OCI-LY7 (cell line): Measurements from ENCODE around the gene PRKN. TPM values are rescaled to one million over a fixed set of nuclear protein-coding genes. Genes with fewer than 3 reads are reported as not detected.

Experiments used
- BruUV-seq: library from RNA; stranded (reverse); fragments of 400-500 nt; replicated peaks from 2 replicates; lab custom pipeline; 2021; lab: Mats Ljungman, UMichigan
- CTCF ChIA-PET: fragments of 300-600 bp; sonication (Branson Sonifier 250); formaldehyde crosslinking; loops from one replicate; lab custom pipeline; 2022; ENCODE audit warnings: antibody characterized with exemption; ENCODE audit not compliant: unreplicated experiment; lab: Charles Lee
- POLR2A ChIA-PET: fragments of 300-600 bp; sonication (Branson Sonifier 250); formaldehyde crosslinking; loops from one replicate; lab custom pipeline; 2022; ENCODE audit warnings: antibody characterized with exemption; lab: Charles Lee
- DNase-seq: peaks from one replicate; pipeline ENCODE4 v3.0.0-alpha.2; 2015; ENCODE audit warnings: low spot score
- H2AFZ ChIP-seq: fragments of 200-600 bp; sonication (generic), shearing (Covaris generic); 2 replicates; pipeline ENCODE4 v1.6.1; 2014; ENCODE audit warnings: mild to moderate bottlenecking, antibody characterized with exemption, low read length, moderate library complexity
- H3K27ac ChIP-seq: fragments of 200-600 bp; sonication (generic); 2 replicates; pipeline ENCODE4 v1.5.1; 2014; ENCODE audit warnings: mixed run types, low read depth, mild to moderate bottlenecking, moderate library complexity, low read length, inconsistent platforms; ENCODE audit not compliant: poor library complexity, severe bottlenecking
- H3K36me3 ChIP-seq: fragments of 200-600 bp; sonication (generic); 2 replicates; pipeline ENCODE4 v1.6.1; 2014; ENCODE audit warnings: mild to moderate bottlenecking, antibody characterized with exemption, low read length, moderate library complexity, mixed read lengths; ENCODE audit not compliant: insufficient read depth
- H3K4me1 ChIP-seq: fragments of 200-600 bp; sonication (generic); 2 replicates; pipeline ENCODE4 v1.5.1; 2014; ENCODE audit warnings: mild to moderate bottlenecking, low read length; ENCODE audit not compliant: insufficient read depth, poor library complexity, severe bottlenecking
- H3K4me2 ChIP-seq: fragments of 200-600 bp; sonication (generic); 2 replicates; pipeline ENCODE4 v1.6.1; 2014; ENCODE audit warnings: mild to moderate bottlenecking, low read length
- H3K4me3 ChIP-seq: fragments of 200-600 bp; sonication (generic); 2 replicates; pipeline ENCODE4 v1.5.1; 2014; ENCODE audit warnings: mild to moderate bottlenecking, low read depth, low read length; ENCODE audit not compliant: poor library complexity, severe bottlenecking
- H3K79me2 ChIP-seq: fragments of 200-600 bp; sonication (generic); 2 replicates; pipeline ENCODE4 v1.6.1; 2016; ENCODE audit warnings: low read depth, mild to moderate bottlenecking, low read length, moderate library complexity, mixed read lengths; ENCODE audit not compliant: insufficient read depth
- H3K9me2 ChIP-seq: fragments of 200-600 bp; sonication (generic); 2 replicates; pipeline ENCODE4 v1.6.1; 2016; ENCODE audit warnings: mild to moderate bottlenecking, low read length, mixed read lengths; ENCODE audit not compliant: insufficient read depth
- H3K9me3 ChIP-seq: fragments of 200-600 bp; sonication (generic); 2 replicates; pipeline ENCODE4 v1.6.1; 2014; ENCODE audit warnings: mild to moderate bottlenecking, mixed run types, low read length, mixed read lengths
- H4K20me1 ChIP-seq: fragments of 200-600 bp; sonication (generic); 2 replicates; pipeline ENCODE4 v1.6.1; 2014; ENCODE audit warnings: mild to moderate bottlenecking, antibody characterized with exemption, low read length, moderate library complexity, mixed read lengths; ENCODE audit not compliant: insufficient read depth
- CTCF ChIP-seq: fragments of 200-600 bp; sonication (generic); conservative IDR thresholded peaks from 2 replicates; pipeline ENCODE4 v1.5.1; 2014; ENCODE audit warnings: mild to moderate bottlenecking, antibody characterized with exemption, low read length, moderate library complexity, mixed read lengths
- EZH2phosphoT487 ChIP-seq: fragments of 200-600 bp; sonication (generic); IDR thresholded peaks from 2 replicates; pipeline ENCODE4 v1.6.1; 2018; ENCODE audit warnings: low read depth, borderline replicate concordance, mild to moderate bottlenecking, mixed run types, antibody characterized with exemption, low read length, moderate library complexity, mixed read lengths
- intact Hi-C: fragments of 100-400 bp; cut with micrococcal nuclease; formaldehyde crosslinking; loops from one replicate; pipeline ENCODE4 v1.10.0; 2022; ENCODE audit not compliant: unreplicated experiment
- total RNA-seq, 2 experiments: library from RNA; depleted of rRNA in 1 of 2; stranded (reverse); fragments of >200 nt in 1 of 2; shearing (Covaris generic) in 1 of 2; gene quantifications; 2 replicates each; pipeline ENCODE4 v1.2.3, GENCODE V29; 2014 to 2022

PRKN gene
- total RNA-seq, 2 experiments from 2014 or later: 1.3 to 2.0 TPM

- Histone ChIP-seq H4K20me1 (no peaks in the 10 kb centered on the region), H3K27ac (no peak overlapping the region), H2AFZ (no peak overlapping the region), H3K9me3 (no peaks in the 10 kb centered on the region), H3K4me3 (no peak overlapping the region), H3K9me2 (no peaks in the 10 kb centered on the region), H3K79me2 (no peaks in the 10 kb centered on the region), H3K4me1 (no peaks in the 10 kb centered on the region), H3K4me2 (no peak overlapping the region), H3K36me3 (no peaks in the 10 kb centered on the region)
- intact Hi-C loops: no loop called here
- no peak for TF ChIP-seq EZH2phosphoT487
- TF ChIP-seq CTCF: no peak
- ChIA-PET POLR2A (interaction anchor here (0.9 kb wide), 1 partner anchor 11 kb away, joined by 3 read pairs; no protein-coding TSS in a partner anchor), CTCF (no interaction called here)
- no peak for DNase-seq
- BruUV-seq: no TSS peak
These were observed 1052.5 kb downstream of the PRKN start for GRCh38 chr6:161674930-161675682.

DNA sequence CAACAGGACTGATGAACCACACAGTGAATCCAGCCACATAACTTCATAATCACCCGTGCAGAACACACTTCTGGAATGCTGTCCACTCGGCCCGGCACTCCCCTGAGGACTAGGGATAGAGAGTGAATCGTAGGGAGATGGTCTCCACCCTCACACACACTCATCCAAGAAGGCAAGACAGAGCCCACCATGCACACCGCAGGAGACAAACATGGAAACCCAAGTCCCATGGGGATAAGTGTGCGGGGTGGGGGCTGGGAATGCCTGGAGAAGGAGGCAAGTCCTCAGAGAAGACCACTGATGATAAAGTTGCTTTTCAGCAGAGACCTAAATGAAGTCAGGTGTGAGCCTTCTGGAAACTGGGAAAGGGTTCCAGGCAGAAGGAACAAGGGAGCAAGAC, 1054.5 kb downstream of the PRKN start:
- Histone ChIP-seq H3K4me1 (no peaks in the 10 kb centered on the region), H2AFZ (no peak overlapping the region), H3K9me2 (no peaks in the 10 kb centered on the region), H3K79me2 (no peaks in the 10 kb centered on the region), H3K4me2 (no peak overlapping the region), H4K20me1 (no peaks in the 10 kb centered on the region), H3K9me3 (no peaks in the 10 kb centered on the region), H3K27ac (no peak overlapping the region), H3K4me3 (no peak overlapping the region), H3K36me3 (no peaks in the 10 kb centered on the region)
- no peak for DNase-seq
- intact Hi-C loops: no loop called here
- POLR2A ChIA-PET: no interaction called here
- no TSS peak for BruUV-seq
- no peak for TF ChIP-seq CTCF
- CTCF ChIA-PET: no interaction called here

GRCh38 chr6:161671117-161671516, 1056.4 kb downstream of the PRKN start:
- POLR2A ChIA-PET: no interaction called here

More at GRCh38 chr6:161671117-161671516, 1056.4 kb downstream of the PRKN start:
- Histone ChIP-seq H3K9me2 (no peaks in the 10 kb centered on the region), H3K4me1 (no peaks in the 10 kb centered on the region), H4K20me1 (no peaks in the 10 kb centered on the region), H3K4me3 (no peak overlapping the region), H3K79me2 (no peaks in the 10 kb centered on the region), H3K4me2 (no peak overlapping the region), H3K27ac (no peak overlapping the region), H3K36me3 (no peaks in the 10 kb centered on the region), H2AFZ (no peak overlapping the region), H3K9me3 (no peaks in the 10 kb centered on the region)
- intact Hi-C loops: no loop called here
- no peak for DNase-seq
- CTCF ChIA-PET: no interaction called here
- no TSS peak for BruUV-seq
- no peak for TF ChIP-seq EZH2phosphoT487
- no peak for TF ChIP-seq CTCF
